Fibroblast of mammary gland (primary cell): ENCODE data around the gene HOXA7.

Experiments
- DNase-seq: peaks from one replicate; pipeline ENCODE4 v3.0.0-alpha.2; 2010; ENCODE audit warnings: low read depth
- H3K4me3 ChIP-seq: 2 replicates; pipeline ENCODE4 v1.5.1; 2011; ENCODE audit warnings: low read depth, mild to moderate bottlenecking, low read length, moderate library complexity; ENCODE audit not compliant: control insufficient read depth
- TF ChIP-seq, protein P1 (sequence below): conservative IDR thresholded peaks from 2 replicates; pipeline ENCODE4 v1.5.1; 2011; ENCODE audit warnings: low read depth, low read length, inconsistent platforms; ENCODE audit not compliant: control insufficient read depth, insufficient read depth

The HOXA7 gene

DNA sequence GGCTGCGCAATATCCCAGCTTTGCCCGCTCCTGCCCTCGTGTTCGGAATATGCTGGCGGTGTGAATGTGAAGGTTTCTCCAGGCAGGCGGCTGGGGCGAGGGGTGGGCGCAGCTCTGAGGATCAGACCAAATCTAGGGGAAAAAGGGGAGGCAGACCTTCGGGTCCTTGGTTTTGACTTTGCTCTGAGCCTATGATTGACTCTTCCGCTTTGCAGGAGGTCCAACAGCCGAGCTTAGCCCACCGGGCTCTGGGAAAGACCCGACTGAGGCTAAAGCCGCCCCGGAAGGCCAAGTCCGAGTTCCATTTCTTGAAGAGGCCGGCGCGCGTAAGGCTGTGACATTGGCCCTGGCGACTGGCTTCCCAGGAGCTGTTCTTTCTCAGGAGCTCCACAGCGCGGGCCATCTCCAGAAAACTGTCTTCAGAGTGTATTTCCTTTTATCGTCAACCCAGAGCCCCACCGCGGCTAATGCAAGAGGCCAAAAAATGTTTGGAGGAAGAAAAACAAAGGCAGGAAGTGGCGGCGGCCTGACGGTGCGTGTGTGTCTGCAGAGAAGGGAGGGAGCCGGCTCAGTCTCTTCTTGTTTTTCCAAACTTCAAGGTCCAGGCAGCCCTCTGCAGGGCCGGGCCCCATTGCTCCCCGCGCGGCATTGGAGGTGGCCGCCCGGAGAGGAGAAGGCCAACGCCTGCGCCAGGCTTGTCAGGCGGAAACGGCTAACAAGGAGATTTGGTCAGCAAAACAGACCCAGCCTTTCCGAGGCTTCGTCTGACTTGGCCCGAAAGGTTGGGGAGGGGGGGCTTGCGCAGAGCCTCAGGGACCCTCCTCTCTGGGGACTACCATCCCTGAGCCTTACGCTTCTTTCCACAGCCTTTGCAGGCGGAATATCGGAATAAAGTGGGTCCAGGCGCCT lies 32.2 kb upstream of the HOXA7 start:
- TF ChIP-seq, protein P1, sequence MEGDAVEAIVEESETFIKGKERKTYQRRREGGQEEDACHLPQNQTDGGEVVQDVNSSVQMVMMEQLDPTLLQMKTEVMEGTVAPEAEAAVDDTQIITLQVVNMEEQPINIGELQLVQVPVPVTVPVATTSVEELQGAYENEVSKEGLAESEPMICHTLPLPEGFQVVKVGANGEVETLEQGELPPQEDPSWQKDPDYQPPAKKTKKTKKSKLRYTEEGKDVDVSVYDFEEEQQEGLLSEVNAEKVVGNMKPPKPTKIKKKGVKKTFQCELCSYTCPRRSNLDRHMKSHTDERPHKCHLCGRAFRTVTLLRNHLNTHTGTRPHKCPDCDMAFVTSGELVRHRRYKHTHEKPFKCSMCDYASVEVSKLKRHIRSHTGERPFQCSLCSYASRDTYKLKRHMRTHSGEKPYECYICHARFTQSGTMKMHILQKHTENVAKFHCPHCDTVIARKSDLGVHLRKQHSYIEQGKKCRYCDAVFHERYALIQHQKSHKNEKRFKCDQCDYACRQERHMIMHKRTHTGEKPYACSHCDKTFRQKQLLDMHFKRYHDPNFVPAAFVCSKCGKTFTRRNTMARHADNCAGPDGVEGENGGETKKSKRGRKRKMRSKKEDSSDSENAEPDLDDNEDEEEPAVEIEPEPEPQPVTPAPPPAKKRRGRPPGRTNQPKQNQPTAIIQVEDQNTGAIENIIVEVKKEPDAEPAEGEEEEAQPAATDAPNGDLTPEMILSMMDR = no peak
- DNase-seq = no peak
- no peak overlapping the region for H3K4me3 ChIP-seq

DNA sequence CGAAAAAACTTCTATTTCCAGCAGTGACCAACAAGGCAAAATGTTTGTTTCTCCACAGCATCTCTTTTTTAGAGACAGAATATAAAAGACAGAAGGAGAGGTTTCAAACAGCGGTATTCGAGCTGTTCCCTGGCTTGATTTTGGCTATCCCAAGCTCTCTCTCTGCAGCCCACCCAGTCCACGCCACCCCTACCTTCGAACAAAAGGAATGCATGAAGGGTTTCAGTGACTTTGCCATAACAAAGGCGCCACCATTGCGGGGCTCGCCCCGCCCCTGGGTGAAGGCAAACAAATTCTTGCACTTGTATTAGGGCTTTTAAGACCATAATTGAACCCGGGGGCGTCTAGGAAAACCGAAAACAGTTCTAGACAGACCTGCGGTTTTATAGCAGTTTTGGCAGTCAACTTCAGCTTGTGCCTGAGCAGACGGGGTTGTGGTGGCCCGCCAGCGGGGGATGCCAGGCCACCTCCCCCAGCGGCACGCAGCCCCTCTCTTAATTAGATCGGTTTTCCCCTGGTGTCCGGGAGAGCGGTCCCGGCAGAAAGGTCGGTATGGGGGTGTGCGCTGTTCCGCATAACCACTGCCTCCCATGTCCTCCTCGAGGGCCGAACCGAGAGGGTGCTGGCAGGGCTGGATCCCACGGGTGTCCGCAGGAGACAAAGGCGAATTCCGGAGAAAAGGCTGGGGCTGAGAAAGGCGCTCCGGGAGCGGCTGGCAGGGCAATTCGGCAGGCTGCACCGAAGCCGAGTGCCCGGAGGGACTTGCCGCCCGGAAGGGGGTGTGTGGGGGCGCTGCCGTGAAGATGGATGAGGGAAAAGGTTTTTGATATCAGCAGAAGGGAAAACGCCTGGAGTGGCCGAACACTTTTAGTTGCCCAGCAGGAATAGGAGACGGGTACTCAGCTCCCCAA lies 31.3 kb upstream of the HOXA7 start:
- no peak overlapping the region for H3K4me3 ChIP-seq
- no peak for DNase-seq
- TF ChIP-seq, protein P1 = no peak

DNA sequence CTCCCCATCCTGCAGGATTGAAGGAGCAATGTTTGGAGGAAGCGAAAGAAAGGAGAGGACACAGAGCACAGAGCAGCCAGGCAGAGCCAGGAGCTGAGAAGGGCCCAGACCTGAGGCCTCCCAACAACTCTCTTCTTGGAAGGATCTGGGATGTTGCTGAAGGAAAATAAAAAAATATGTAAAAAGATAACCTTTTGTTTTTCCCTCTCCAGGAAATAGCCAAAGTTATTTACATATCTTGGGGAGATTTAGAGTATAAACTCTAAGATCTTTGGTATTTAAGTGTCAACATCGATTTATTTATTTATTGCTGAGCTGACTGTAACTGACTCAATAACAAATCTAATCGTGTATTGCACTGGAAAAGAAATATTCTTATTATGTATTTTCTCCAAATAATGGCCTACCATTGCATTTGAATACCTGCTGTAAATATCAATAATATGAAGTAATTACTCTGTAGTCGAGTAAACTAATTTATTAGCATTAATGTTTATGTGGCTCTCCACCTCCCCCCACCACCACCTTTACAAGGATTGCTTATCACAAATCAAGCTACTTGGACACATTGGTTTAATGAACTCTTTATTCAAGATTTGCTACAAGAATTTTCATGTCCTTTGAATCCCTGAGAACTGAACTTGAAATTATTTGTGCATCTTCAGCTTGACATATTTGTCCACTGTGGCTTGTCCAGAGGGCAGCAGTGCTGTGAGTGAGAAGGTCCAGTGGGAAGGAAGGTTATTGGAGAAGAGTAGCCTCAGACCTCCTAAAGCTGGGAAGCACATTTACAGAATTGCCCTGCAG lies 30.4 kb upstream of the HOXA7 start:
- H3K4me3 ChIP-seq = no peak overlapping the region
- DNase-seq = no peak
- TF ChIP-seq, protein P1 = no peak

DNA sequence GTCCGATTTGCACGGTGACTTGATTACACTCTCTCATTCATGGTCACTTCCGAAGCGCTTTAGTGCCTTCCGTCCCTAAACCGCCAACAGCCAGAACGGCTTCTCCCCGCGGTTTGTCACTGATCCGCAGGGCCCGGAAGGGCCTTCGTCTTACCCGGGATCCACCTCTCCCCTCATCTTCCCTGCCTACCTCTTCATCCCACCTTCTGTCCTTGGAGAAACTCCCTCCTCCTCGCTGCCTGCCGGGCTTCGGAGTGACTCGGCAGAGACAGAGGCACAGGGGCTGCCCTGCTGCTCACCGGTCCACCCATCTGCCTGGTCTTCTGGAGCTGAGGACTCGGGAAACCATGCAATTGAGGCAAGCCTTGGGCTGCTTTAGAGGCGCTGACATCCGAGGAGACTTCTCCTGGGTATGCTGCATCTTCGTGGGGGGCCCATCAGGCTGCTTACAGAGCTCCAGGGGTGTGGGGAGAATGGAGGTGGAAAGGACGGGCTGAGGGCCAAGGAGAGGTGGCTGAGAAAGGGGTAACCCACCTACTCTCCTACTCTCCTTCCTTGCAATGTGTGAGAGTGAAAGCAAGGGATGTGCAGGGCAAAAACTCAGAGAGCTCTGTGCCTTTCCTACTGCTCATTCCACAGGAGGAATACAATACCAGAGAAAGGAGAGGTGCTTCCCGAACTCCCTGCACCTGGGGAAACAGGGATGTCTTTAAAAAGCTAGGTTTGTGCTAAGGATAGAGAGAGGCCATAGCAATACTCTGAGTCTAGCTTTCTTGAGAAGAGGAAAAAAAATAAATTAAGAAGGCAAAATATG lies 29.6 kb upstream of the HOXA7 start:
- TF ChIP-seq, protein P1 = no peak
- no peak for DNase-seq
- no peak overlapping the region for H3K4me3 ChIP-seq

DNA sequence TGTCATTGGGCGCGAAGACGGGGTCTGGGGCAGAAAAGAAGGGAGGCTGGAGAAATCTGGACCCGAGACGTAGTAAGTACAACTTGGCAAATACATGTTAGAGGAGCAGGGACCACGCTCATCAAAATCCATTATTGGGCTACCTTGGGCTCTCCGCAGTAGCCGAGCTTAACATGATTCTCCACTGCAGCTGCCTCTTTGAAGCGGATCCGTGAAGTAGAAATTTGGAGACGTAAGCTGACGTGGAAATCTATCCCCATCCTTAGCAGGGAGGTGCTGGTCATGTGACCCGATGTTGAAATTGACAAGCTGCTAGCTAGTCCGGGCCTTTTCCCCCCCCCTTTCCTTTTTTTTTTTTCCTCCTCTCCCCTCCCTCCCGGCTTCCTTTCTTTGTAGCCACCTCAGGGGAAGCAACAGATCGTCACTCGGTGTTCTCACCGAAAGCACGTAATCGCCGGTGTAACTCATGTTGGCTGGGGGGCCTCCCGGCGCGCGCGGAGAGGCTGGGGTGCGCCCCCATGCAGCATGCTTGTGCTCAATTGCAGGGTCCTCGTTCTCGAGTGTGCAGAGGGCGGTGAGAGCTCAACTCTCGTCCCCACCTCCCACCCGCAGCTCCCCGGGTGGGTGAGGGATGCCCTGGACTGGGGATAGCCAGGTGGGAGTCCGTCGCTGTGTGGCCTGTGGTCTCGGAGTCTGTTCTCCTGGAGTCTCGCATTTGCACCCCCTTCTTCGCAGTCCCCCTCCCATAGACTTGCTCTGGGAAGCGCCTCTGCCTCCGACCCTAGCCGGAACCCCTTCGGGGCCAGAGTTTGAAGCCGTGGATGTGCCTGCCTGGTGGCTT lies 28.8 kb upstream of the HOXA7 start, which contains the start of gene HOXA11:
TSS of gene HOXA11 (minus strand) at position 220 of the 841 bp plus-strand sequence. CDS start at position 132, 88 bp downstream.
- DNase-seq = peak; percentile 77
- peak within 1 kb of the TSS; percentile 53 for H3K4me3 ChIP-seq
- TF ChIP-seq, protein P1 = no peak
